HL-60 (cell line): ENCODE measurements around the gene RELN.

Source experiments
- POLR2AphosphoS5 ChIP-seq: IDR thresholded peaks from 2 replicates; pipeline ENCODE4 v1.6.1; 2012; ENCODE audit warnings: low read depth
- REST ChIP-seq: IDR thresholded peaks from 2 replicates; pipeline ENCODE4 v1.6.1; 2012; ENCODE audit warnings: low read depth; ENCODE audit not compliant: insufficient replicate concordance

GRCh38 chr7:103991406-103991805 is 1.9 kb upstream of the RELN start:
- TF ChIP-seq POLR2AphosphoS5 (no peak), REST (no peak)
